ENCODE data around the gene TBK1.

The TBK1 gene

DNA sequence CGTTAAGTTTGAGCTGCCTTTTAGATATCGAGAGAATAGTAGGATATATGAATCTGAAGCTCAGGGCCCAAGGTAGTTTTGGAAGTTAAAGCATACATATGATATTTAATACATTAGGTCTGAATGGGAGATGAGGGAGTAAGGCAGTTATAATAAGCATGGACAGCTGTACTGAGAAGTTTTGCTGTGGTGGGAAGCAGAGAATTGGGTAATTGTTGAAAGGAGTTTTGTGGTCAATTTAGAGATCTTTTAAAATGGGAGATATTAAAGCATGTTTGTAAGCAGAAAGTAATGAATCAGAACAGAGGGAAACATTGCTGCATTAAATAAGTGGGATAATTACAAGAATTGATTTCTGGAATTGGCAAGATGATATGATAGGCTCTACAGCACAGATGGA is 21.3 kb downstream of the TBK1 start:
- DNase-seq (ENCODE audit: low read depth): no peak
- H3K4me3 ChIP-seq (ENCODE audit: low read depth, low read length): no peak overlapping the region
- TF ChIP-seq, protein P1, sequence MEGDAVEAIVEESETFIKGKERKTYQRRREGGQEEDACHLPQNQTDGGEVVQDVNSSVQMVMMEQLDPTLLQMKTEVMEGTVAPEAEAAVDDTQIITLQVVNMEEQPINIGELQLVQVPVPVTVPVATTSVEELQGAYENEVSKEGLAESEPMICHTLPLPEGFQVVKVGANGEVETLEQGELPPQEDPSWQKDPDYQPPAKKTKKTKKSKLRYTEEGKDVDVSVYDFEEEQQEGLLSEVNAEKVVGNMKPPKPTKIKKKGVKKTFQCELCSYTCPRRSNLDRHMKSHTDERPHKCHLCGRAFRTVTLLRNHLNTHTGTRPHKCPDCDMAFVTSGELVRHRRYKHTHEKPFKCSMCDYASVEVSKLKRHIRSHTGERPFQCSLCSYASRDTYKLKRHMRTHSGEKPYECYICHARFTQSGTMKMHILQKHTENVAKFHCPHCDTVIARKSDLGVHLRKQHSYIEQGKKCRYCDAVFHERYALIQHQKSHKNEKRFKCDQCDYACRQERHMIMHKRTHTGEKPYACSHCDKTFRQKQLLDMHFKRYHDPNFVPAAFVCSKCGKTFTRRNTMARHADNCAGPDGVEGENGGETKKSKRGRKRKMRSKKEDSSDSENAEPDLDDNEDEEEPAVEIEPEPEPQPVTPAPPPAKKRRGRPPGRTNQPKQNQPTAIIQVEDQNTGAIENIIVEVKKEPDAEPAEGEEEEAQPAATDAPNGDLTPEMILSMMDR (IDR thresholded peaks at IDR 0.05; ENCODE audit: low read depth, low read length): no peak
- TF ChIP-seq, protein P2, sequence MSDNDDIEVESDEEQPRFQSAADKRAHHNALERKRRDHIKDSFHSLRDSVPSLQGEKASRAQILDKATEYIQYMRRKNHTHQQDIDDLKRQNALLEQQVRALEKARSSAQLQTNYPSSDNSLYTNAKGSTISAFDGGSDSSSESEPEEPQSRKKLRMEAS (IDR thresholded peaks at IDR 0.05; ENCODE audit: low read depth, low read length): no peak
- TF ChIP-seq MYC (IDR thresholded peaks at IDR 0.05; ENCODE audit: low read depth, low read length) (no peak), POLR2A (IDR thresholded peaks at IDR 0.05; ENCODE audit: extremely low read depth, insufficient read length) (no peak)

DNA sequence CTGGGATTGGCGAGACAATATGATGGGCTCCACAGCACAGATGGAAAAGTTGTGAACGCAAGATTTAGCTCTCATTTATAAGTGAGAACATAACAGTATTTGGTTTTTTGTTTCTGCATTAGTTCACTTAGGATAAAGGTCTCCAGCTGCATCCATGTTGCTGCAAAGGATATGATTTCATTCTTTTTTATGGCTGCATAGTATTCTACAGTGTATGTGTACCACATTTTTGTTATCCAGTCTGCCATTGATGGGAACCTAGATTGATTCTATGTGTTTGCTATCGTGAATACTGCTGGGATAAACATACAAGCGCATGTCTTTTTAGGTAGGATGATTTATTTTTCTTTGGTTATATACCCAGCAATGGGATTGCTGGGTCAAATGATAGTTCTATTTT is 23.6 kb downstream of the TBK1 start:
- DNase-seq (ENCODE audit: low read depth): no peak
- TF ChIP-seq, protein P1 (IDR thresholded peaks at IDR 0.05; ENCODE audit: low read depth, low read length): no peak
- TF ChIP-seq, protein P2 (IDR thresholded peaks at IDR 0.05; ENCODE audit: low read depth, low read length): no peak
- no peak for TF ChIP-seq POLR2A (IDR thresholded peaks at IDR 0.05; ENCODE audit: extremely low read depth, insufficient read length)
- TF ChIP-seq MYC (IDR thresholded peaks at IDR 0.05; ENCODE audit: low read depth, low read length): no peak
- no peak overlapping the region for H3K4me3 ChIP-seq (ENCODE audit: low read depth, low read length)

DNA sequence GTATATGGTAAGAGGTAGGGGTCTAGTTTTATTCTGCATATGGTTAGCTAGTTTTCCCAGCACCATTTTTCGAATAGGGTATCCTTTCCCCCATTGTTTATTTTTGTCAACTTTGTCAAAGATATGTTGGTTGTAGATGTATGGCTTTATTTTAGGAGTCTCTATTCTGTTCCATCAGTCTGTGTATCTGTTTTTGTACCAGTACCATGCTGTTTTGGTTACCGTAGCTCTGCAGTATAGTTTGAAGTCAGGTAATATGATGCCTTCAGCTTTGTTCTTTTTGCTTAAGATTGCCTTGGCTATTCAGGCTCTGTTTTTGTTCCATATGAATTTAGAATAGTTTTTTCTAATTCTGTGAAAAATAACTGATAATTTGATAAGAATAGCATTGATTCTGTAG is 24.9 kb downstream of the TBK1 start:
- TF ChIP-seq MYC (IDR thresholded peaks at IDR 0.05; ENCODE audit: low read depth, low read length) (no peak), POLR2A (IDR thresholded peaks at IDR 0.05; ENCODE audit: extremely low read depth, insufficient read length) (no peak)
- TF ChIP-seq, protein P2 (IDR thresholded peaks at IDR 0.05; ENCODE audit: low read depth, low read length): no peak
- TF ChIP-seq, protein P1 (IDR thresholded peaks at IDR 0.05; ENCODE audit: low read depth, low read length): no peak
- no peak overlapping the region for H3K4me3 ChIP-seq (ENCODE audit: low read depth, low read length)
- DNase-seq (ENCODE audit: low read depth): no peak

DNA sequence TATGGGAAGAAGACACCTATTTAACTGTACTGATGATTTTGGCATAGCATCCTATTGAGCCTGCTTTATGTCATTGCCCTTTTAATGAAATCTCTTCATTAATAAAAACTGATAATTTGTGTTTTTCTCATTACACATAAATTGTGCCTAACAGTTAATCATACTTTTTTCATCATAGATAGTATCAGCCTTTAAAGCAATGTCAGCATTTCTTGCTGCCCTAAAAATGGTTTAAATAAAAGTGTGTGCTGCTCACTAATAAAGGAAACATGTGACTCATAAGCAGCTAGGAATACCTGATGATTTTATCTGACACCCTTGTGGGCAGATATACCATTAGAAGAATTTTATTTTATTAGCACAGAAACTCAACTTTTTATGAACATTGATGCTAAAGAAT is 26.7 kb downstream of the TBK1 start:
- no peak overlapping the region for H3K4me3 ChIP-seq (ENCODE audit: low read depth, low read length)
- TF ChIP-seq MYC (IDR thresholded peaks at IDR 0.05; ENCODE audit: low read depth, low read length): no peak
- TF ChIP-seq, protein P1 (IDR thresholded peaks at IDR 0.05; ENCODE audit: low read depth, low read length): no peak
- TF ChIP-seq, protein P2 (IDR thresholded peaks at IDR 0.05; ENCODE audit: low read depth, low read length): no peak
- TF ChIP-seq POLR2A (IDR thresholded peaks at IDR 0.05; ENCODE audit: extremely low read depth, insufficient read length): no peak
- no peak for DNase-seq (ENCODE audit: low read depth)

DNA sequence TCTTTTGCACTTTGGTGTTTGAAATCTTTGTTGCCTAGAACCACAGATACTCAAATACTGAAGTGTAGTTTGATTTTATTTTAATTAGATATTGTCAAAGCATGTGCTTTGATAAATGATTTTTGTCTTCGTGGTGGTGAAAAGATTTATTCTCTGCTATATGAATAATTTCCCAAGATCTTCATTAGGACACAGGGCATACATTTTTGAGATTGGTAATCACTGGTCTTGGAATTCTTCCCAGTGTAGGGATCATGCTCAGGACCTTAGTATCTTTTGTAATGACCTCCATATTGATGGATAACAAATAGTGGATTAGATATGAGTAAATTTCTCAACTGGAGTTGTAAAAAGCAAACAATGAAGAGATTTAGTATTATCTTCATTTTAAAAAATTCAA is 28.2 kb downstream of the TBK1 start:
- TF ChIP-seq, protein P1 (IDR thresholded peaks at IDR 0.05; ENCODE audit: low read depth, low read length): no peak
- TF ChIP-seq, protein P2 (IDR thresholded peaks at IDR 0.05; ENCODE audit: low read depth, low read length): no peak
- TF ChIP-seq POLR2A (IDR thresholded peaks at IDR 0.05; ENCODE audit: extremely low read depth, insufficient read length): no peak
- TF ChIP-seq MYC (IDR thresholded peaks at IDR 0.05; ENCODE audit: low read depth, low read length): no peak
- H3K4me3 ChIP-seq (ENCODE audit: low read depth, low read length): no peak overlapping the region
- no peak for DNase-seq (ENCODE audit: low read depth)

DNA sequence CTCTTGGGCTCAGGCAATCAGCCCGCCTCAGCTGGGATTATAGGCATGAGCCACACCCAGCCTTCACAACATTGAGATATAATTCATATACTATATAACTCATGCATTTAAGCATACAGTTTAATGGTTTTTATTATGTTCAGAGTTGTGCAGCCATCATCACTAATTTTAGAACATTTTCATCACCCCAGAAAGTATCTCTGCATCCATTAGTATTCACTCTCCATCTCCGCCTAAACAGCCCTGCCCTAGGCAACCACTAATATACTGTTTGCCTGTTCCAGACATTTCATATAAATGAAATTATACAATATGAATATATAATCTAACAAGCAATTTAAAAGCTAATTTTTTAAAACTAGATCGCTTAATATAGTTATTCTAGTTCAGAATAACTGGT is 34.7 kb downstream of the TBK1 start:
- TF ChIP-seq MYC (IDR thresholded peaks at IDR 0.05; ENCODE audit: low read depth, low read length) (no peak), POLR2A (IDR thresholded peaks at IDR 0.05; ENCODE audit: extremely low read depth, insufficient read length) (no peak)
- TF ChIP-seq, protein P2 (IDR thresholded peaks at IDR 0.05; ENCODE audit: low read depth, low read length): no peak
- TF ChIP-seq, protein P1 (IDR thresholded peaks at IDR 0.05; ENCODE audit: low read depth, low read length): no peak
- DNase-seq (ENCODE audit: low read depth): no peak
- no peak overlapping the region for H3K4me3 ChIP-seq (ENCODE audit: low read depth, low read length)

Data from NB4 (cell line).